Stimulated activated CD8-positive, alpha-beta memory T cell treated with anti-CD3 and anti-CD28 coated beads, Interleukin-4, amount 100 ng/mL, for 1 hour (primary cell): ENCODE results near the gene RASGEF1B.

Experiments
- DNase-seq, 2 donors: peaks; one replicate each; pipeline ENCODE4 v3.0.0-alpha.2; 2020; ENCODE audit warnings: low read depth in 2 of 2, low spot score in 1 of 2

The RASGEF1B gene

GRCh38 chr4:81471588-81472280 lies at the start of gene RASGEF1B:
Gene RASGEF1B (minus strand): TSS chr4:81471907. CDS start chr4:81459508, 12,399 bp downstream.
- DNase-seq, result peak; percentile 74 to 88

GRCh38 chr4:81519856-81520255 lies 48.1 kb upstream of the RASGEF1B start:
- DNase-seq, result no peak

GRCh38 chr4:81519427-81519773 lies 47.7 kb upstream of the RASGEF1B start:
- no peak for DNase-seq

- no peak for DNase-seq
Measured at GRCh38 chr4:81518762-81519426, 47.2 kb upstream of the RASGEF1B start.

GRCh38 chr4:81516241-81516640 lies 44.5 kb upstream of the RASGEF1B start:
- DNase-seq, result no peak

GRCh38 chr4:81512757-81513501 lies 41.2 kb upstream of the RASGEF1B start:
- no peak for DNase-seq

- DNase-seq, result no peak
Measured at GRCh38 chr4:81512001-81512756, 40.5 kb upstream of the RASGEF1B start.

GRCh38 chr4:81510643-81511178 lies 39.0 kb upstream of the RASGEF1B start:
- DNase-seq, result no peak

GRCh38 chr4:81509822-81510221 lies 38.1 kb upstream of the RASGEF1B start:
- no peak for DNase-seq

GRCh38 chr4:81509191-81509590 lies 37.5 kb upstream of the RASGEF1B start:
- no peak for DNase-seq

GRCh38 chr4:81508411-81509185 lies 36.9 kb upstream of the RASGEF1B start:
- DNase-seq, result no peak

GRCh38 chr4:81507530-81507929 lies 35.8 kb upstream of the RASGEF1B start:
- DNase-seq, result no peak

GRCh38 chr4:81506731-81507130 lies 35.0 kb upstream of the RASGEF1B start:
- no peak for DNase-seq

GRCh38 chr4:81505726-81506125 lies 34.0 kb upstream of the RASGEF1B start:
- no peak for DNase-seq

- peak in 1 of 2 donors; percentile 21 for DNase-seq
Measured at GRCh38 chr4:81505004-81505598, 33.4 kb upstream of the RASGEF1B start.

GRCh38 chr4:81504112-81505003 lies 32.7 kb upstream of the RASGEF1B start:
- no peak for DNase-seq

- DNase-seq, result no peak
Measured at GRCh38 chr4:81503586-81503985, 31.9 kb upstream of the RASGEF1B start.

- DNase-seq, result no peak
Measured at GRCh38 chr4:81502564-81502963, 30.9 kb upstream of the RASGEF1B start.

- no peak for DNase-seq
Measured at GRCh38 chr4:81499840-81500239, 28.1 kb upstream of the RASGEF1B start.
